Heart left ventricle (tissue), 16 donors: Measurements from ENCODE around the gene LGALS13. TPM values are rescaled to one million over a fixed set of nuclear protein-coding genes. Genes with fewer than 3 reads are reported as not detected.
"Not testable (repeated sequence)": the region's sequence is repeated elsewhere in the genome, so short reads cannot be mapped to it uniquely, and the experiment has no call there.

Experiments
- ATAC-seq, 4 donors: fragments of 200-7000 bp; cut with Tn5 transposase; one replicate each; pipeline ENCODE4 v1.9.1; 2020 to 2022; ENCODE audit warnings: moderate library complexity in 4 of 4, mild to moderate bottlenecking in 3 of 4, moderate number of reproducible peaks in 1 of 4
- DNase-seq, 5 donors: peaks; one replicate each; pipeline ENCODE4 v3.0.0-alpha.2; 2020
- H3K27ac ChIP-seq, 12 donors: fragments of 200-600 bp; sonication (generic) in 4 of 12; one replicate each; pipeline versions ENCODE4 v1.5.0 to v1.8.0; 2016 to 2022; ENCODE audit warnings: mild to moderate bottlenecking in 2 of 12
- H3K27me3 ChIP-seq, 9 donors: fragments of 200-600 bp; sonication (generic) in 2 of 9; one replicate each; pipeline versions ENCODE4 v1.5.1 to v1.8.0; 2016 to 2022; ENCODE audit warnings: mild to moderate bottlenecking in 3 of 9
- H3K36me3 ChIP-seq, 9 donors: fragments of 200-600 bp; sonication (generic) in 2 of 9; one replicate each; pipeline versions ENCODE4 v1.5.0 to v1.8.0; 2018 to 2022; ENCODE audit warnings: mild to moderate bottlenecking in 2 of 9
- H3K4me1 ChIP-seq, 12 donors: fragments of 200-600 bp; sonication (generic) in 4 of 12; one replicate each; pipeline versions ENCODE4 v1.5.0 to v1.8.0; 2016 to 2022; ENCODE audit warnings: mild to moderate bottlenecking in 3 of 12
- H3K4me3 ChIP-seq, 12 donors: fragments of 200-600 bp; sonication (generic) in 4 of 12; one replicate each; pipeline versions ENCODE4 v1.5.0 to v1.8.0; 2017 to 2022; ENCODE audit warnings: mild to moderate bottlenecking in 9 of 12, moderate library complexity in 4 of 12
- H3K9me3 ChIP-seq, 12 donors: fragments of 200-600 bp; sonication (generic) in 4 of 12; one replicate each; pipeline versions ENCODE4 v1.5.0 to v1.8.0; 2016 to 2022; ENCODE audit warnings: mild to moderate bottlenecking in 1 of 12
- CTCF ChIP-seq, 12 donors: fragments of 200-600 bp; sonication (generic) in 4 of 12; IDR thresholded peaks; one replicate each; pipeline versions ENCODE4 v1.5.0 to v1.8.0; 2018 to 2022; ENCODE audit warnings: antibody characterized with exemption in 12 of 12, mild to moderate bottlenecking in 5 of 12
- POLR2A ChIP-seq, 2 donors: fragments of 450-650 bp; IDR thresholded peaks; one replicate each; pipeline ENCODE4 v1.6.1; 2017; ENCODE audit warnings: antibody characterized with exemption in 2 of 2, mild to moderate bottlenecking in 2 of 2, moderate library complexity in 2 of 2
- WGBS, 4 donors: extraction: QIAGEN DNeasy Blood & Tissue Kit in 2 of 4; methylation state at CpG; one replicate each; pipeline versions ENCODE4 v1.1.5 to v1.1.7; 2013 to 2018; 5-methylcytosine and 5-hydroxymethylcytosine counted together
- intact Hi-C, 10 donors: fragments of 100-400 bp; cut with DNase I; formaldehyde crosslinking; loops; one replicate each; pipeline versions ENCODE4 v1.11.1 to v1.14.2; 2022
- polyA plus RNA-seq, 2 donors: library from polyadenylated mRNA; stranded (reverse); fragments of 200-250 nt; gene quantifications; one replicate each; pipeline ENCODE4 v1.2.3, GENCODE V29; 2013
- total RNA-seq, 9 donors: library from RNA; depleted of rRNA in 2 of 9; stranded (reverse); fragments of >200 nt in 2 of 9; fragmentation: NEBNext Ultra II Directional in 3 of 9; extraction: Animal tissue kit (Norgen Biotek cat#: 25700) in 3 of 9; gene quantifications; one replicate each; pipeline versions ENCODE4 v1.1.0 to v1.2.4, GENCODE V29; 2016 to 2023
- donor health status: ischemic (EF 13 %, LVEDD 7.1; RV severe dilation, severe dysfunction).
- donor health status: healthy with polysubstance abuse.
- donor health status: DM: no; HTN: yes; CAD: no.
- donor health status: DM: no; HTN: no; CAD: no.
- donor health status: ischemic (EF 25% LVEDD 6.9; RV normal size, moderate dysfunction).
- donor health status: ischemic (EF 25% LVEDD 5.7; RV mildly dilated, moderate dysfunction).
- donor health status: healthy.
- donor health status: DM: yes; HTN: yes; CAD: no.
- donor health status: ischemic (EF 35%, LVEDD 5.7; RV mildly dilated, moderate dysfunction).
- donor health status: nonischemic (EF 11% LVEDD 7.7; RV severe dilation, severe dysfunction).
- donor health status: DM: yes; HTN: yes; CAD: no.
- donor health status: PGD.
- donor health status: ischemic (EF 29% LVEDD 5.4; RV normal size, mild dysfunction).
- donor health status: nonischemic (EF 23%, LVEDD 6.1; RV moderate dilation, normal function).

LGALS13 gene
- total and polyA plus RNA-seq, 11 donors, result not detected

GRCh38 chr19:39607561-39607960 is 5.2 kb downstream of the LGALS13 start:
- H3K36me3 ChIP-seq, result no peaks in the 10 kb centered on the region
- no peaks in the 10 kb centered on the region for H3K4me1 ChIP-seq
- H3K9me3 ChIP-seq, result no peaks in the 10 kb centered on the region
- H3K4me3 ChIP-seq, result no peak overlapping the region
- WGBS, 4 donors, result 61 to 73% (median 65%) methylated on average over 6 of the region's 6 CpGs
- peaks cover 0 to 4% (median 0%) of the 10 kb centered on the region in 9 donors for H3K27me3 ChIP-seq
- intact Hi-C loops, result no loop called here
- ATAC-seq (no peak), DNase-seq (no peak)
- no peak overlapping the region for H3K27ac ChIP-seq
- TF ChIP-seq POLR2A (IDR thresholded peaks at IDR 0.05), result no peak
- no peak for TF ChIP-seq CTCF (IDR thresholded peaks at IDR 0.05)

- no peak for ATAC-seq
- 33 to 59% (median 57%) methylated on average over 2 of the region's 2 CpGs for WGBS, 4 donors
These were observed 11.3 kb downstream of the LGALS13 start for GRCh38 chr19:39613597-39613996.

GRCh38 chr19:39617745-39618144 is 15.4 kb downstream of the LGALS13 start:
- H3K4me3 ChIP-seq, result no peak overlapping the region
- peaks cover 0 to 7% (median 0%) of the 10 kb centered on the region in 12 donors for H3K9me3 ChIP-seq
- WGBS, 4 donors, result 33 to 83% (median 40%) methylated on average over 1 of the region's 1 CpG
- H3K4me1 ChIP-seq, result no peaks in the 10 kb centered on the region
- no peak overlapping the region for H3K27ac ChIP-seq
- peaks cover 0 to 15% (median 0%) of the 10 kb centered on the region in 9 donors for H3K27me3 ChIP-seq
- ATAC-seq (no peak), DNase-seq (no peak)
- no peaks in the 10 kb centered on the region for H3K36me3 ChIP-seq
- no peak for TF ChIP-seq POLR2A (IDR thresholded peaks at IDR 0.05)
- TF ChIP-seq CTCF (IDR thresholded peaks at IDR 0.05), result no peak
- intact Hi-C loops, result no loop called here

More at GRCh38 chr19:39613597-39613996, 11.3 kb downstream of the LGALS13 start:
- no peak for TF ChIP-seq CTCF (IDR thresholded peaks at IDR 0.05)
- no peak for TF ChIP-seq POLR2A (IDR thresholded peaks at IDR 0.05)
- Histone ChIP-seq H3K4me1 (no peaks in the 10 kb centered on the region), H3K36me3 (no peaks in the 10 kb centered on the region), H3K27ac (no peak overlapping the region), H3K27me3 (no peaks in the 10 kb centered on the region), H3K9me3 (peaks cover 0 to 7% (median 0%) of the 10 kb centered on the region in 12 donors), H3K4me3 (no peak overlapping the region)
- intact Hi-C loops, result no loop called here
- DNase-seq, result no peak

GRCh38 chr19:39623946-39624345 is 21.6 kb downstream of the LGALS13 start:
- Histone ChIP-seq H3K27ac (no peak overlapping the region), H3K36me3 (no peaks in the 10 kb centered on the region), H3K9me3 (no peaks in the 10 kb centered on the region), H3K4me3 (no peak overlapping the region), H3K4me1 (no peaks in the 10 kb centered on the region), H3K27me3 (peaks cover 0 to 23% (median 8%) of the 10 kb centered on the region in 9 donors)
- 18 to 37% (median 29%) methylated on average over 5 of the region's 5 CpGs for WGBS, 4 donors
- intact Hi-C loops, result no loop called here
- DNase-seq (no peak), ATAC-seq (no peak)
- TF ChIP-seq POLR2A (IDR thresholded peaks at IDR 0.05) (no peak), CTCF (IDR thresholded peaks at IDR 0.05) (no peak)

GRCh38 chr19:39627631-39628030 is 25.3 kb downstream of the LGALS13 start:
- intact Hi-C loops, ATAC-seq: not testable (repeated sequence)

More at GRCh38 chr19:39627631-39628030, 25.3 kb downstream of the LGALS13 start:
- H3K4me3 ChIP-seq, H3K36me3 ChIP-seq, DNase-seq, H3K9me3 ChIP-seq, H3K27ac ChIP-seq, H3K4me1 ChIP-seq: not testable (repeated sequence)
- 39 to 51% (median 49%) methylated on average over 2 of the region's 2 CpGs for WGBS, 4 donors
- peaks cover 0 to 23% (median 8%) of the 10 kb centered on the region in 9 donors for H3K27me3 ChIP-seq
